CD14-positive monocyte (primary cell): Measurements from ENCODE around the gene AGFG1. TPM values are rescaled to one million over a fixed set of nuclear protein-coding genes. Genes with fewer than 3 reads are reported as not detected.

Experiments
- DNase-seq, 3 donors: peaks; one replicate each; pipeline ENCODE4 v3.0.0-alpha.2; 2011 to 2022
- H2AFZ ChIP-seq: 2 replicates; pipeline ENCODE4 v1.6.0; 2012; ENCODE audit warnings: mild to moderate bottlenecking, low read depth, low read length, inconsistent platforms; ENCODE audit not compliant: insufficient read depth, poor library complexity, severe bottlenecking
- H3K27ac ChIP-seq, 2 donors: 1 replicate in 1 of 2; 2 replicates in 1 of 2; pipeline ENCODE4 v1.5.1; 2012 to 2013; ENCODE audit warnings: low read length in 2 of 2, control low read depth in 1 of 2, inconsistent platforms in 1 of 2, low read depth in 1 of 2, mild to moderate bottlenecking in 1 of 2
- H3K27me3 ChIP-seq, 2 donors: one replicate each; pipeline versions ENCODE4 v1.6.0 to v1.6.1; 2011 to 2013; ENCODE audit warnings: low read length in 2 of 2; ENCODE audit not compliant: control insufficient read depth in 2 of 2, insufficient read depth in 2 of 2
- H3K36me3 ChIP-seq, 2 donors: replicated peaks in 1 of 2; 1 replicate in 1 of 2; 2 replicates in 1 of 2; pipeline versions ENCODE4 v1.5.1 to v1.6.1; 2012 to 2013; ENCODE audit warnings: low read length in 2 of 2, control low read depth in 1 of 2, inconsistent platforms in 1 of 2, mild to moderate bottlenecking in 1 of 2; ENCODE audit not compliant: insufficient read depth in 2 of 2, control insufficient read depth in 1 of 2
- H3K4me1 ChIP-seq, 2 donors: 1 replicate in 1 of 2; 2 replicates in 1 of 2; pipeline versions ENCODE4 v1.5.1 to v1.6.1; 2012 to 2013; ENCODE audit warnings: low read length in 2 of 2, control low read depth in 1 of 2, inconsistent platforms in 1 of 2, mild to moderate bottlenecking in 1 of 2, moderate library complexity in 1 of 2; ENCODE audit not compliant: insufficient read depth in 2 of 2, control insufficient read depth in 1 of 2
- H3K4me2 ChIP-seq: replicated peaks from 2 replicates; pipeline ENCODE3; 2012; ENCODE audit warnings: low read length, moderate library complexity, mild to moderate bottlenecking; ENCODE audit not compliant: poor library complexity, severe bottlenecking; ENCODE audit errors: extremely low read depth
- H3K4me3 ChIP-seq, 3 experiments: fragments of 200-600 bp in 1 of 3; sonication (generic) in 1 of 3; replicated peaks in 1 of 3; 1 replicate in 2 of 3; 2 replicates in 1 of 3; pipeline ENCODE4 v1.5.1; 2011 to 2013; ENCODE audit warnings: low read length in 3 of 3, mild to moderate bottlenecking in 3 of 3, control low read depth in 2 of 3, low read depth in 2 of 3, inconsistent platforms in 1 of 3, moderate library complexity in 1 of 3
- H3K79me2 ChIP-seq: 2 replicates; pipeline ENCODE4 v1.6.0; 2012; ENCODE audit warnings: mild to moderate bottlenecking, control low read depth, inconsistent platforms, low read length, moderate library complexity; ENCODE audit not compliant: insufficient read depth
- H3K9ac ChIP-seq: 2 replicates; pipeline ENCODE4 v1.6.0; 2017; ENCODE audit warnings: low read length, mild to moderate bottlenecking; ENCODE audit not compliant: insufficient read depth, poor library complexity, severe bottlenecking
- H3K9me3 ChIP-seq, 2 donors: replicated peaks in 1 of 2; 1 replicate in 1 of 2; 2 replicates in 1 of 2; pipeline versions ENCODE4 v1.5.1 to v1.6.1; 2012 to 2013; ENCODE audit warnings: low read length in 2 of 2, control low read depth in 1 of 2; ENCODE audit not compliant: control insufficient read depth in 1 of 2, insufficient read depth in 1 of 2
- H4K20me1 ChIP-seq: 2 replicates; pipeline ENCODE4 v1.6.0; 2012; ENCODE audit warnings: mild to moderate bottlenecking, low read length, control low read depth, moderate library complexity; ENCODE audit not compliant: insufficient read depth
- H3K27ac Mint-ChIP-seq, 7 donors: one replicate each; pipeline ENCODE4 v1.8.0; 2020; ENCODE audit warnings: mild to moderate bottlenecking in 7 of 7, mixed read lengths in 7 of 7, moderate library complexity in 6 of 7, inconsistent platforms in 2 of 7
- H3K27me3 Mint-ChIP-seq, 3 donors: one replicate each; pipeline ENCODE4 v1.8.0; 2021 to 2022; ENCODE audit warnings: low read depth in 3 of 3, mild to moderate bottlenecking in 3 of 3, mixed read lengths in 3 of 3, moderate library complexity in 3 of 3, inconsistent platforms in 1 of 3
- H3K36me3 Mint-ChIP-seq, 2 donors: one replicate each; pipeline ENCODE4 v1.8.0; 2020; ENCODE audit warnings: mixed read lengths in 2 of 2, inconsistent platforms in 1 of 2, mild to moderate bottlenecking in 1 of 2
- H3K4me1 Mint-ChIP-seq: one replicate; pipeline ENCODE4 v1.8.0; 2020; ENCODE audit warnings: mild to moderate bottlenecking, mixed read lengths
- H3K4me3 Mint-ChIP-seq, 2 donors: one replicate each; pipeline ENCODE4 v1.8.0; 2020; ENCODE audit warnings: mild to moderate bottlenecking in 2 of 2, mixed read lengths in 2 of 2, moderate library complexity in 1 of 2
- H3K9me3 Mint-ChIP-seq, 7 donors: one replicate each; pipeline ENCODE4 v1.8.0; 2020 to 2022; ENCODE audit warnings: mixed read lengths in 7 of 7, mild to moderate bottlenecking in 6 of 7, moderate library complexity in 6 of 7, inconsistent platforms in 2 of 7
- WGBS: methylation state at CpG from one replicate; pipeline ENCODE4 v1.1.5; 2013; ENCODE audit warnings: missing lambda C conversion rate; ENCODE audit not compliant: insufficient coverage; 5-methylcytosine and 5-hydroxymethylcytosine counted together
- intact Hi-C, 2 donors: fragments of 100-400 bp; cut with micrococcal nuclease; formaldehyde crosslinking; loops; one replicate each; pipeline versions ENCODE4 v1.15.0 to v1.15.1; 2023
- polyA plus RNA-seq, 3 donors: library from polyadenylated mRNA; depleted of rRNA in 1 of 3; unstranded in 2 of 3; stranded (reverse) in 1 of 3; fragments of 300-500 nt in 2 of 3; fragments of >200 nt in 1 of 3; fragmentation: Illumina TruSeq in 2 of 3; gene quantifications; 1 replicate in 2 of 3; 2 replicates in 1 of 3; pipeline ENCODE4 v1.2.3, GENCODE V29; 2012 to 2021
- TF ChIP-seq, protein P1 (sequence below): fragments of 200-600 bp; IDR thresholded peaks from one replicate; pipeline ENCODE4 v1.8.0; 2022; ENCODE audit warnings: antibody characterized with exemption, mild to moderate bottlenecking

The AGFG1 gene
- polyA plus RNA-seq, 3 donors, result 17.3 to 76.1 (median 56.9) TPM

DNA sequence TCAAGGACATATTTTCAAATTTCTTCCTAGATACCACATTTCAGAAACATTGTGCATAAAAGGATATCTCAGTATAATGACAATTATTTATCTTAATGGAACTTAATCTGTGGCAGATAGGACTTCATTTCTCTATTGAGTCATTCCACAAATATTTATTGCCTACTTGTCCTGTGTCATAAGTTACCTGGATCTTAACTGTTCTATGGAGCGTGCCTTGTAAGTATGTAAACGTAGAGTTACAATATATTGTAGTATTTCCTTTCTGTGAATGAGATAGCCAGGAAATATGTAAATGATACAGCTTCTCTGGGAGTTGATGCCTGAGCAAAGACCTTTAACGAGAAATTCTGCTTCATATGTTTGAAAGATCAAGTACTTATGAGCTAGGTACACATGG lies 2.5 kb downstream of the AGFG1 start:
- Histone ChIP-seq H3K27me3 (no peaks in the 10 kb centered on the region), H4K20me1 (peaks cover 65% of the 10 kb centered on the region), H3K79me2 (peaks cover 78% of the 10 kb centered on the region), H3K4me2 (peak overlapping the region; percentile 77), H3K9me3 (no peaks in the 10 kb centered on the region), H2AFZ (no peak overlapping the region), H3K9ac (no peak overlapping the region), H3K27ac (peak overlapping the region in 1 of 2 donors; percentile 15), H3K36me3 (no peaks in the 10 kb centered on the region), H3K4me3 (peak overlapping the region in 1 of 3 experiments; percentile 92), H3K4me1 (peaks cover 28 to 36% of the 10 kb centered on the region in 2 donors)
- H3K4me1 Mint-ChIP-seq, result peaks cover 42% of the 10 kb centered on the region
- H3K27ac Mint-ChIP-seq, result peak overlapping the region in 1 of 7 donors; percentile 16
- WGBS, result 89% methylated on average over 3 of the region's 3 CpGs
- peak overlapping the region; percentile 30 to 97 for H3K4me3 Mint-ChIP-seq
- intact Hi-C loops, result loop anchor here (5.0 to 10.0 kb wide), 2 partner anchors 107 to 110 kb away; no protein-coding TSS in a partner anchor
- TF ChIP-seq, protein P1, sequence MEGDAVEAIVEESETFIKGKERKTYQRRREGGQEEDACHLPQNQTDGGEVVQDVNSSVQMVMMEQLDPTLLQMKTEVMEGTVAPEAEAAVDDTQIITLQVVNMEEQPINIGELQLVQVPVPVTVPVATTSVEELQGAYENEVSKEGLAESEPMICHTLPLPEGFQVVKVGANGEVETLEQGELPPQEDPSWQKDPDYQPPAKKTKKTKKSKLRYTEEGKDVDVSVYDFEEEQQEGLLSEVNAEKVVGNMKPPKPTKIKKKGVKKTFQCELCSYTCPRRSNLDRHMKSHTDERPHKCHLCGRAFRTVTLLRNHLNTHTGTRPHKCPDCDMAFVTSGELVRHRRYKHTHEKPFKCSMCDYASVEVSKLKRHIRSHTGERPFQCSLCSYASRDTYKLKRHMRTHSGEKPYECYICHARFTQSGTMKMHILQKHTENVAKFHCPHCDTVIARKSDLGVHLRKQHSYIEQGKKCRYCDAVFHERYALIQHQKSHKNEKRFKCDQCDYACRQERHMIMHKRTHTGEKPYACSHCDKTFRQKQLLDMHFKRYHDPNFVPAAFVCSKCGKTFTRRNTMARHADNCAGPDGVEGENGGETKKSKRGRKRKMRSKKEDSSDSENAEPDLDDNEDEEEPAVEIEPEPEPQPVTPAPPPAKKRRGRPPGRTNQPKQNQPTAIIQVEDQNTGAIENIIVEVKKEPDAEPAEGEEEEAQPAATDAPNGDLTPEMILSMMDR, result no peak
- peaks cover 3 to 9% of the 10 kb centered on the region in 2 donors for H3K36me3 Mint-ChIP-seq
- no peak for DNase-seq
- peaks cover 0 to 2% (median 0%) of the 10 kb centered on the region in 3 donors for H3K27me3 Mint-ChIP-seq
- no peaks in the 10 kb centered on the region for H3K9me3 Mint-ChIP-seq

DNA sequence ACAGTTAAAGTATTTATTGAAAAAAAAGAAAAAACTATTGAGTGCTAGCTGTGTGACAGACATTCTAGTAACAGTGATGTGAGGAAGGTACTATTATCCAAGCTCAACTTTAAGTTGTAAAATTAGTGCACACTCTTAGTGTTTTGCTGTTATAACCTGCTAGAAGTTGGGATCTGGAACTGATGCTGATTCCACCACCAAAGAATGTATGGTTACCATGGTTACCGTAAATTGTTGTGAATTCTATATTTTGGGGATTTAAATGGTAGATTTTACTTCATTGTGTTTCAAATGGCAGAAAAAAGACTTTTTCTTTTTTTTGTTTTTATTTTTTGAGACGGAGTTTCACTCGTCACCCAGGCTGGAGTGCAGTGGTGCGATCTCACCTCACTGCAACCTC lies 5.3 kb downstream of the AGFG1 start:
- DNase-seq, result no peak
- peaks cover 100% of the 10 kb centered on the region for H3K79me2 ChIP-seq
- no peaks in the 10 kb centered on the region for H3K27me3 ChIP-seq
- H4K20me1 ChIP-seq, result peaks cover 94% of the 10 kb centered on the region
- H3K9ac ChIP-seq, result no peak overlapping the region
- H3K9me3 ChIP-seq, result no peaks in the 10 kb centered on the region
- no peak overlapping the region for H3K27ac ChIP-seq
- H3K9me3 Mint-ChIP-seq, result no peaks in the 10 kb centered on the region
- no peak overlapping the region for H3K4me2 ChIP-seq
- no peaks in the 10 kb centered on the region for H3K36me3 ChIP-seq
- peaks cover 39 to 46% of the 10 kb centered on the region in 2 donors for H3K4me1 ChIP-seq
- peaks cover 5 to 16% of the 10 kb centered on the region in 2 donors for H3K36me3 Mint-ChIP-seq
- no peak overlapping the region for H3K4me3 Mint-ChIP-seq
- peak overlapping the region in 1 of 7 donors; percentile 32 for H3K27ac Mint-ChIP-seq
- no peak overlapping the region for H3K4me3 ChIP-seq
- no CpG with 5 or more reads among the region's 4 CpGs for WGBS
- intact Hi-C loops, result loop anchor here in 1 of 2 donors (10.0 kb wide), 1 partner anchor 112 kb away; no protein-coding TSS in a partner anchor
- no peaks in the 10 kb centered on the region for H3K27me3 Mint-ChIP-seq
- H3K4me1 Mint-ChIP-seq, result peaks cover 58% of the 10 kb centered on the region
- H2AFZ ChIP-seq, result no peak overlapping the region
- TF ChIP-seq, protein P1, result no peak
